Esophagus muscularis mucosa (tissue), 4 donors: ENCODE measurements around the gene STAT2.

Experiments
- CTCF ChIP-seq, 3 experiments: fragments of 200-600 bp in 2 of 3; fragments of 450-650 bp in 1 of 3; sonication (generic) in 2 of 3; IDR thresholded peaks; one replicate each; pipeline ENCODE4 v1.5.1; 2017 to 2019; ENCODE audit warnings: antibody characterized with exemption in 3 of 3, mild to moderate bottlenecking in 2 of 3, moderate library complexity in 1 of 3
- EP300 ChIP-seq: sonication (generic); formaldehyde crosslinking; IDR thresholded peaks from one replicate; pipeline ENCODE4 v1.6.1; 2017; ENCODE audit warnings: antibody characterized with exemption
- POLR2A ChIP-seq: fragments of 450-650 bp; IDR thresholded peaks from one replicate; pipeline ENCODE4 v1.6.1; 2017; ENCODE audit warnings: antibody characterized with exemption, moderate library complexity, mild to moderate bottlenecking, low read depth
- POLR2AphosphoS5 ChIP-seq, 2 donors: sonication (generic); formaldehyde crosslinking; IDR thresholded peaks; one replicate each; pipeline ENCODE4 v1.6.1; 2017; ENCODE audit warnings: antibody characterized with exemption in 2 of 2

- TF ChIP-seq CTCF (IDR thresholded peaks at IDR 0.05) (no peak), POLR2AphosphoS5 (IDR thresholded peaks at IDR 0.05) (no peak), POLR2A (no peak), EP300 (no peak)
Measured at GRCh38 chr12:56391721-56392120, 31.8 kb upstream of the STAT2 start.
